Activated naive CD4-positive, alpha-beta T cell treated with Interleukin-2 at 50 U/mL for 16 hours (primary cell): Measurements from ENCODE around the gene DUOXA2.

ENCODE experiments used
- DNase-seq: peaks from one replicate; pipeline ENCODE4 v3.0.0-alpha.2; 2020

DUOXA2 gene

GRCh38 chr15:45138814-45139765 lies 25.0 kb downstream of the DUOXA2 start:
- DNase-seq = no peak

- no peak for DNase-seq
Measured at GRCh38 chr15:45139770-45140169, 25.6 kb downstream of the DUOXA2 start.

- DNase-seq = no peak
Measured at GRCh38 chr15:45140557-45141250, 26.6 kb downstream of the DUOXA2 start.

GRCh38 chr15:45141386-45141785 lies 27.3 kb downstream of the DUOXA2 start:
- no peak for DNase-seq

GRCh38 chr15:45143056-45143455 lies 28.9 kb downstream of the DUOXA2 start:
- no peak for DNase-seq

- DNase-seq = no peak
Measured at GRCh38 chr15:45143946-45144345, 29.8 kb downstream of the DUOXA2 start.

- no peak for DNase-seq
Measured at GRCh38 chr15:45144775-45145174, 30.6 kb downstream of the DUOXA2 start.

- no peak for DNase-seq
Measured at GRCh38 chr15:45146405-45146804, 32.3 kb downstream of the DUOXA2 start.

- DNase-seq = no peak
Measured at GRCh38 chr15:45147606-45148005, 33.5 kb downstream of the DUOXA2 start.

- DNase-seq = no peak
Measured at GRCh38 chr15:45148076-45149059, 34.2 kb downstream of the DUOXA2 start.

GRCh38 chr15:45149060-45149459 lies 34.9 kb downstream of the DUOXA2 start:
- DNase-seq = no peak

GRCh38 chr15:45150481-45150880 lies 36.4 kb downstream of the DUOXA2 start:
- no peak for DNase-seq

GRCh38 chr15:45150997-45151396 lies 36.9 kb downstream of the DUOXA2 start:
- no peak for DNase-seq

GRCh38 chr15:45151998-45152828 lies 38.1 kb downstream of the DUOXA2 start:
- DNase-seq = no peak

- no peak for DNase-seq
Measured at GRCh38 chr15:45155739-45156138, 41.6 kb downstream of the DUOXA2 start.

- no peak for DNase-seq
Measured at GRCh38 chr15:45156744-45157455, 42.8 kb downstream of the DUOXA2 start.

- DNase-seq = no peak
Measured at GRCh38 chr15:45157974-45158373, 43.8 kb downstream of the DUOXA2 start.

GRCh38 chr15:45161666-45162065 lies 47.5 kb downstream of the DUOXA2 start:
- DNase-seq = no peak

- peak; percentile 66 for DNase-seq
Measured at GRCh38 chr15:45162771-45163507, 48.8 kb downstream of the DUOXA2 start.

GRCh38 chr15:45163508-45163856 lies 49.4 kb downstream of the DUOXA2 start:
- no peak for DNase-seq

GRCh38 chr15:45164914-45165313 lies 50.8 kb downstream of the DUOXA2 start:
- DNase-seq = no peak
